Renal cortical epithelial cell (primary cell): ENCODE results near the gene TBC1D22A. TPM values are rescaled to one million over a fixed set of nuclear protein-coding genes. Genes with fewer than 3 reads are reported as not detected.

Experiments
- DNase-seq: peaks from one replicate; pipeline ENCODE4 v3.0.0-alpha.2; 2011; ENCODE audit warnings: low read depth
- total RNA-seq: library from RNA; depleted of rRNA; stranded (reverse); fragments of >200 nt; gene quantifications from 2 replicates; pipeline ENCODE4 v1.2.3, GENCODE V29; 2014

TBC1D22A gene
- total RNA-seq, 1 donor from 2014 or later = 20.0 TPM

DNA sequence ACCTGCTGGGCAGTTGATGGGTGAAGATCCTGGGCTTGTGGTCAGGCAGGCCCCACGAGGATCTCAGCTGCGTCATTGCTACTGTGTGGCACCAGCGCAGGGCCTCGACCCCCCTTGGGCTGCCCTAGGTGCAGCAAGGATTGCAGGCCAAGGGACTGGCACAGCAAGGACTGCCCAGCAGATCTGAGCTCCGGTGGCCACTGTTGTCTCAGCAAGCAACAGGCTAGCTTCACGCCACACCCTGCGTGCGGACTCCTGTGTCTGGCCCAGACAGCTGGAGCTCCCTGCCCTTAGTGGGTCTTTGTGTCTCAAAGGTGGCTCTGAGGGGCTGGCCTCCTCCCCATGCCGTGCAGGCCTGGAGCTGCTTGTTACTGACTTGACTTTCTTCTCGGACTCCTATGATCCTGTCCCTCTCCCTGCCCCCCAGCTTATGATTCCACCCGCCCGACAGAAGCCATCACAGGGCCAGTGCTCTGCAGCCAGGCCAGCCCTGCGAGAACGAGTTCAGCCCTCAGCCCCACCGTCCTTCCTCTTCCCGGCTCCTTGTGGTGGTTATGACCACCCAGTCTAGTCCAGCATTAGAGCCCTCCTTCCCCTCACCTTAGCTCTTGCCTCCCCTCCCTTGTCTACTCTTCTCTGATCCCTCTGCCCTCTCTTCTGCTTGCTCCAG, 295.6 kb downstream of the TBC1D22A start:
- DNase-seq = no peak

DNA sequence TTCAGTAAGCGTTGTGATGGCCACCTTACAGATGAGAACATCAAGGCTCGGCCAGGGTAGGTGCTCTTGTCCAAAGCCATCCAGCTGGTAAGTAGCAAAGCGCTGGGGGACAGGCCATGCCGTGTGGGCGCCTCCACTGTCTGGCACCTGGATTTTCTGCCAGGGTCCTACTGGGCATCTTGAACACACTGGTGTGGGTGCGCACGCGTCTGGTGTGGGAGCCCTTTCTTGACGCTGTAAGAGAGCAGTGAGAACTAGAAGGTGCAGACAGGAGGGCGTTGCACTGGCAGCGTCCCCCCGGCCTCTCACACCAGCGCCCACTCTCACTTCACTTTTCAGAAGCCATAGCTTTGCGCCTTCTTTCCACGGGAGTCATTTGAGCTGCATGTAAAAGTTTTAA, 296.6 kb downstream of the TBC1D22A start:
- no peak for DNase-seq

DNA sequence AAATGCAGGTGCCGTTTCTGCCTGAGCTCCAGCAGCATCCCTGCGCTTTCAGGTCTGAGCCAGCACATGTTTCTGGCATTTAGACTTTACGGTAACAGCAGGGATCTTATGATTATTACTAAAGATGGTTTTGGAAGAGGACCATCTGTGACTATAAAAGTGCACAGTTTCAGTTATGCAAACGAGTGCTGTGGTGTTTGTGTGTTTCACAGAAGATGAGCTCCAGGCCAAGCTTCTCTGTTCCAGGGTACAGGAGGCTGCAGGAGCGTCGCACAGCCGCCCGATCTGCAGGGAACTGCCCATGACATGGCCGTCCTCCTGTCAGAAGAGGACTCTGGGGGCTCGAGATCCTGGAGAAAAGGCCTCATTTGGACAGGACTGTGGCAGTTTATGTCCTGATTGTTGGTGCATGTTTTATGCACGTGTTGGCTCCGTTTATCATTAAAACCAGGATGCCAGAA, 297.3 kb downstream of the TBC1D22A start:
- no peak for DNase-seq

DNA sequence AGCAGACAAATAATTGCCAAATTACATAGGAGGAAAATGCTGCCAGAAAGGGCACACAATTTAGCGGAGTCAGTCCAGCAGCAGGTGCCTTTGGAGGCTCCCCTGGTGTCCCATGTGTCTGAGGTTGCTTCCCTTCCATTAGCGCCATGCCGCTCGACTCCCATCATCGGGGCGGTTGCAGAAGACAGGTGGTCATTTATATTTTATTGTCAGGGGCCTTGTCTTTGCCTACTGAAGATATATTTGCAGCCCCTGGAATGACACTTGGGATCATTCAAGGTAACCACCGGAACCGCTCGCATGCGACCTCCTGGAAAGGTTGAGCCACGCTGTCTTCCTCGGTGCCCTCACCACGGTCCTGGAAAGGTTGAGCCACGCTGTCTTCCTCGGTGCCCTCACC, 298.3 kb downstream of the TBC1D22A start:
- no peak for DNase-seq

DNA sequence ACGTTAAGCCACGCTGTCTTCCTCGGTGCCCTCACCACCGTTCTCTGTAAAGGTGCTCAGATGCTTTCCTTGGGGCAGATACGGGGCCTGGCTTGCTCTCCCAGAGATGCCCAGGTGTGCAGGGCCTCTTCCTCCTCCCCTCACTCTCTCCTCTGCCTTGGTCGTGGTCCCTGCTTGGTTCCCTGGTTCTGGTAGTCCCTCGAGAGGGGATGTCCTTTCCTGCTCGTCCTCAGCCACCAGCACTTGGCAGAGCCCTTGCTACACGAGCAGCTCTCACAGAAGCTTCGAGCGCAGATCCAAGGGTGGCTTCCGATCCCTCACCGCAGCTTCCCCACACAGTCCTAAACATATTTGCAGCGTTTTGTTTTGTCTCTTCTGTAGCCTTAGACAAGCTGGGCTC, 298.8 kb downstream of the TBC1D22A start:
- no peak for DNase-seq

DNA sequence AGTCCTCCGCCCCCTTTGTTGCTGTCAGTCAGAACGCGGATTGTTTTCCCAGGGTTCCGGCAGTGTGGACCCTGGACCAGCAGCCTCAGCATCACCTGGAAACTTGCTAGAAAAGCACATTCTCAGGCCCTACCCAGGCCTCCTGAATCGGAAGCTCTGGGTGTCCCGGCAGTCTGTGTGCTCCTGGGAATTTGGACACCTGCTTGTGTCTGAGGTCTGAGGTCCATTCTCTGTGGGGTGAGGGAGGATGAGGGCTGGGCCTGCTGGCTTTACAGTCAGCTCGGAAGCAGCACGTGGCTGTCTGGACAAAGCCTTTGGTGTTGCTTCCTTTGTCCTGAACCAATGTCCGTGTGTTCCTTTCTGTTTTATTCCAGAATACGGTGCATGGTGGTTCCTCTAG, 299.7 kb downstream of the TBC1D22A start:
- no peak for DNase-seq

DNA sequence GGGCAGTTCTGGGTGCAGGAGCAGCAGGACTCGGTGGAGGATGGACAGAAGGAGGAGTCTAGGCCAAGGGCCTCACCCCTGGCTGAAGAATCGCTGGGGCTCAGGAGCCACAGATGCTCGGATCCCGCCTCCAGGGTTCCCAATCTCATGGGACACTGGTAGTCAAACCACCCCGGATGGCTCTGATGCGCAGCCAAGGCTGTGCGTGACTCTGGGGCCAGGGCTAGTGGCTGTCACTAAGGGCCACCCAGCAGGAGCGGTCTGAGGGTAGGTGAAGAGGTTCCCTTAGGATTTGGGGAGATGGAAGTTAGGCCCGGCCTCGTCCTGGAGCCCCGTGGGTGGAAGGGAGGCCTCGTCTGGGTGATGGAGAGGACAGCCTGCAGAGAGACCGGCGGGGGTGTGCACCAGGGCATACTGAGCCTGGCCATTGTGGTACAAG, 300.6 kb downstream of the TBC1D22A start:
- no peak for DNase-seq

DNA sequence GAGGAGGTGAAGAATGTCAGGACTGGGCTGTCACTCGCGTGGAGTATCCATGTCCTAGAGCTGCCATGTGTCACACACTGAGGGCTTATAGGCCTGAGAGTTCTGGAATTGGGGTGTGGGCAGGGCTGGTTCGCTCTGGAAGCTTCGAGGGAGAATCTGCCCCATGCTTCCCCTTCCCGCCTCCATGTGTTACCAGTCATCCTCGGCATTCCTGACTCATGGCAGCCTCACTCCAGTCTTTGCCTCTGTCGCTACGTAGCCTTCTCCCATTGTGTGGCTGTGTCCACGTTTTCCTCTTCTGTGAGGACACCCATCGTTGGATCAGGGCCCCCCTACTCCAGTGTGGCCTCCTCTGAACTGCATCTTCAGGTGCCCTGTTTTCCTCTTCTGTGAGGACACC, 301.2 kb downstream of the TBC1D22A start:
- DNase-seq = no peak

DNA sequence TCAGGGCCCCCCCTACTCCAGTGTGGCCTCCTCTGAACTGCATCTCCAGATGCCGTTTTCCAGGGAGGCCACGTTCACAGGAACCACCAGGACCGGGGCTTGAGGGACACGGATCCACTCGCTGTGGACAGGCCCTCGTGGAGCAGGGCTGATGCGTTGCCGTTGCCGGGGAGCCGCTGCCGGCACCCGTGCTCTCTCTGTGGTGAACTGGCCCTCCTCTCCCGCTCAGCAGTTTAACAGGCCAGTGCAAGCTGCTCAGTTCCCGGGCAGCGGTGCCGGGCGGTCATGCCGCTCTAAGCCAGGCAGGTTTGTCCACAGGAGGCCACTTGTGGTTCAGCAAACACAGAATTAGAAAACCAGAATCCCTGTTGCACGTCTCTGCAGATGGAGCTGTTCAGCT, 301.6 kb downstream of the TBC1D22A start:
- no peak for DNase-seq

DNA sequence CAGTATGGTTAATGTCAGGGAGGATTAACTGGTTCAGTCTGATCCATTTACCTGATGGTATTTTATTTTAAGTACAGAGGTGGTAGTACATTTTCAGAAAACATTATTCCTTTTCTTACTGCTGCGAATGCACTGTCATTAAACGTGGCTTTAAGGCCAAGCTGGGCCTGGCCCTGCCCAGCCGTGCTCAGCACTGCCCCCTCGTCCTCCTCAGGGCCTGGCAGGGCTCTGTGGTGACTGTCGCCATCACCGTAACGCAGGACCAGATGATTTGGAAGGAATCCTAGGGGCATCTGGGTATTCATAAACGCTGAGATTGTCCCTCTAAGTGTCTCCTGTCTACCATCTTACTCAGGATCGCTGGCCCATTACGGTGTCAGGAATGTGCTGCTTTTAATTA, 302.0 kb downstream of the TBC1D22A start:
- no peak for DNase-seq

DNA sequence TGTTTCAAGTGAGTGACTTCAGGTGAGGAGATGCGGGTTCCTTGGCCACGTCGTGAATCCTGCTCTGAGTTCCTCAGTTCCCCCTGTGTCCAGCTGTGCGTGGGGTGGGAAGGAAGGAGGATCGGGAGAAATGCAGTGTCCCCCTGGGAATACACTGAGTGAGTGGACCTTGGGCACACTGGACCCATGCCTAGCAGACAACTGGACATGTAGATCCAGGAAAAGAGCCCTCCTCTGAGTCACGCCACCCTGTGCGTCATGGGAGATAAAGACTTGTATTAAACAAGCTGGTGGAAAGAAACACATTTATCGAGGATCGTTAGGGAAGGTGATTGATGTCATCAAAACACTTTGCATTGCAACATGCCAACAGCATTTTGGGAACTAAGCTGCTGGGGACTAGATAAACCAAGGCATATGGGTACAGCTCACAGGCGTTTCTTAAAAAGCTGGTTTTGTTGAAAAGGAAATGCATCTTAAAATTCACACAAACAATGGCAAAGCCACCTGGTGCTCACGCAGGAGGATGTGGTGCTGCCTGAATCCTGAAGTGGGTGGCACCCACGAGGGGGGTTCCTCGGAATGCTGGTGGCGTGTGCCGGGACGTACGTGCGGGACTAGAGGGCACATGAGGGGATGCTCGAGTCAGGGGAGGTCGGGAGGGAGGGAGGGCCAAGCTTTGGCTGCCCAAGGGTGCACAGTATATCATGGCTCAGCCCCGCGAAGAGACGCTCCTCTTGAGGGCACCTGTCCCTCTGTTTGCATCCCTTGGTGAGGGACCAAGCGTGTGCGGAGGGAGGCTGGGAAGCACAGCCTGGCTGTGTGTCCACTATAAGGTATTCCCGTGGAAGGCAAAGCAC, 303.5 kb downstream of the TBC1D22A start:
- DNase-seq = no peak

DNA sequence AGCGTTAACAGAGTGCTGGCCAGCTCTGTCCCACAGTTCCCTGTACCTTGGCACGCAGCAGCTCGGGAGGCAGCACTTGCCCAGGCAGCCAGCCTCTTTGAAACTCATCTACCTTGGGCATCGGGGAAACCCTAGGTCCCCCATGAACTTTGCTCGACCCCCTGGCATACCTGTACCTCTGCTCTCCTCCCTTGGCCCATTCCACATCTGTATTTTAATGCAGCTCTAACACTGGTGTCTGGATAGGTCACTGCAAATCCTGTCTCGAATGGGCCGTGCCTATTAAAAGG, 304.1 kb downstream of the TBC1D22A start:
- no peak for DNase-seq

DNA sequence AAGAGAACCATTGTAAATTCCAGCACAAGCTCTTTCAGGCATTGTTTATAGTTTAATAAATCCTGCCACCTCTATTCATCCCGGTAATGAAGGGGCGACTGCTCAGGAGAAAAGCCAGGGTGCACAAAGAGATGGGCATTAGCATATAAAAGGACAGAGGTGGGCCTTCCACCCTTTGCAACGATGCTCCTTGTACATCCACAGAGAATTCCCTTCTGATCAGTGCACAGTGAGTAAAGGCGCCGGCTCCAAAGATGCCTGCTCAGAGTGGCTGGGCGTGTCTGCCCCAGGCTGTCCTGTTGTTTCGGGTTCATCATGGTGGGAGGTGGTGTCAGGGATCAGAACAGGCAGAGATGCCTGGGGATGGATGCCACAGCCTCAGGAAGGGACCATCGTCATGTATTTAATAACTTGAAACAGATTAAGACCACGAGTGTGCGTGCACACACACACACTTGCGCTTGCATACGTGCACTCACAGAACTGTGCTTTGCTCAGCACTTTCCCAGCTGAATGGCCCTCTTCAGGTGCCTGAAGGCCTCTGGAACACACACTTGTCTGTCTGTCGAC, 305.0 kb downstream of the TBC1D22A start:
- DNase-seq = no peak

DNA sequence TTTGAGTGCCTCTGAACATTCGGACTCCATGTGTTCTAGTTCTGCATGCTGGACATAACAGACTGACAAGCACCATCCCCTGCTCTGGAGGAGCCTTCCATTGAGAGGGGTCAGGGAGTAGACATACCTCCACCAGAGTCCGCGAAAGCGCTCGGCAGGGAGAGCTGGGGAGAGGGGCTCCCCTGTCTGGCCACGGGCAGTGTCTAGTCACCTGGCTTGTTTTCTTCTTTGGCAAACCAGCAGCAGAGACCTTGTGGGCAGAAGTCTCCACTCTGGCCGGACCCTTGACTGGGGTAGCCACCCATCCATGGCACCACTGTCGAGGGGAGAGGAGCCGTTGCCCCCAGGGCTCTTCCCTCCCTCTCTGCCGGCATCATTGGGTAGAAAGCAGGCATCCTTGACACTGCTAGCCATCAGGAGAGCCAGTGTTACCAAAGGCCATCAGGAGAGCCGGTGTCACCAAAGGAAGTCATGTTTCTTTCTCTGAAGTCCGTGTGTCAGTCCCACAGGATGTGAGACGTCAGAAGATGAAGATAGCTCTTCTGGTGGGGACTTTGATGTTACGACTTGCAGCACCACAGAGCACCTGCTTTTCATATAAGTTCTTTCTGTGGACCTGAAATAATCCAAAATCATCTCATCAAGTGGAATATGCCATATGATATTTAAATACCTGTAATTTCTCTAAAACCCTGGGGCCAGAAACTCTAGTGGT, 305.6 kb downstream of the TBC1D22A start:
- no peak for DNase-seq

DNA sequence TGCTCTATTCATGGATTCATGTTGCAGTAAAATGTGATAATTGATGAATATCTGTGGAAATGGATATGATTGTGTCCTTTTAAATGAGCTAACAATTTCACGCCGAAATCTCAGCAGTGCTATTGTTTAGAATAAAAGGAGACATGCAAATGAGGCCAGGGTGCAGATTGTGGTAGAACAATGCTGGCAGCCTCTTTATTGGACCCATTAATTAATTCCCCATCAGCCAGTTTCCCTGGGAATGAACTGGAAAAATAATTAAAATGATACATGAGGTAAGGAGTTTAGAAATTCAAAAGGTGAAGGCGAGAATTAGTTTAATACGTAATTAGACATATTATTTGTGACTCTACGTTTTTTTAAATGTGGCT, 306.2 kb downstream of the TBC1D22A start:
- no peak for DNase-seq

DNA sequence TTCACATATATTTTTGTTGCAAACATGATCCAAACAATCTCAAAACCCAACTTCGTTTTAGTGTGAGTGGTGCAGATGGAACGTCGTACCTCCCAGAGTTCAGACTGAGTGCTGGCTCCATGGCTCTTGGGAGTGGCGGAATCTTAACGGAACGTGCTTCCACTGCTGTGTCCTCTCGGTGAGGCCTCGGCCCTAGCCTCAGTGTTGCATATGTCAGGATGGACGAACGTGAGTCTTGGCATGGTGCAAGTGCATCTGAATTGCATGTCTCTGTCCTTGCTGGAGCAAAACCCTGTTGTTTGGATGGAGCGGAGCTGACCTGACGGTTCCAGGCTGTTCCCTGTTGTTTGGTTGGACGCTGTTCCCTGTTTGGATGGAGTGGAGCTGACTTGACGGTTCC, 306.8 kb downstream of the TBC1D22A start:
- DNase-seq = no peak

DNA sequence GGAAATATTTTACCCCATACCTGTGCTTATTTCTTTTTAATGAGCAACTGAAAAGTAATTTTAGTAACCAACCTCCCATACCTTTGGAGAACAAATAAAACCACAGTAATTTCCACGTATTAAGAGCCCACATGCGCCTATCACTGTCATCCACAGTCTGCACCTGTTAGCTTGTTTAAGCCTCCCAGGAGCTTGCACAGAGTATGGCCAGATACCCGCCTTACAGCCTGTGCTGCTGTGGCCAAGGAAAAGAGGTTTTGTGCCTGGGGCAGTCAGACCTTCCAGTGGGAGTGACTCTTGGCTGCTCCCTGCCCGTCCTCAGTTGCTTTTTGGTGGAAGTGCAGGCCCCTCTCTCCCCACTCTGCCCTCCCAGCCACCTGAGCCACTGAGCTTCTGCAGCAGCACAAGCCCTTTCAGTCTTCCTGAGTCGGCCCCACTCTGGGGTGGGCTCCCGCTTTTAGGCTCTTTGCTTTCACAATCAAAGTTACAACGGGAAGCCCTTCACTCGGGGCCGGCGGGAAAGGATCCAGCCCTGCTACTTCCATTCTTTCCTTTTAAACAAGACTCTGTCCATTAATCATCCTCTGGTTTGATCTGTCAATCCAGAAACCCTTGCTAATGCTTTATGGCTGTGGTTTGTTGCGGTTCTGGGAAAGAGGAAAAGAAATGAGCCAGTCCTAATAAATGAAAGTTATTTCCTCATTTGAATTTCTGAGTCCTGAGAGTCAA, 308.8 kb downstream of the TBC1D22A start:
- DNase-seq = no peak

DNA sequence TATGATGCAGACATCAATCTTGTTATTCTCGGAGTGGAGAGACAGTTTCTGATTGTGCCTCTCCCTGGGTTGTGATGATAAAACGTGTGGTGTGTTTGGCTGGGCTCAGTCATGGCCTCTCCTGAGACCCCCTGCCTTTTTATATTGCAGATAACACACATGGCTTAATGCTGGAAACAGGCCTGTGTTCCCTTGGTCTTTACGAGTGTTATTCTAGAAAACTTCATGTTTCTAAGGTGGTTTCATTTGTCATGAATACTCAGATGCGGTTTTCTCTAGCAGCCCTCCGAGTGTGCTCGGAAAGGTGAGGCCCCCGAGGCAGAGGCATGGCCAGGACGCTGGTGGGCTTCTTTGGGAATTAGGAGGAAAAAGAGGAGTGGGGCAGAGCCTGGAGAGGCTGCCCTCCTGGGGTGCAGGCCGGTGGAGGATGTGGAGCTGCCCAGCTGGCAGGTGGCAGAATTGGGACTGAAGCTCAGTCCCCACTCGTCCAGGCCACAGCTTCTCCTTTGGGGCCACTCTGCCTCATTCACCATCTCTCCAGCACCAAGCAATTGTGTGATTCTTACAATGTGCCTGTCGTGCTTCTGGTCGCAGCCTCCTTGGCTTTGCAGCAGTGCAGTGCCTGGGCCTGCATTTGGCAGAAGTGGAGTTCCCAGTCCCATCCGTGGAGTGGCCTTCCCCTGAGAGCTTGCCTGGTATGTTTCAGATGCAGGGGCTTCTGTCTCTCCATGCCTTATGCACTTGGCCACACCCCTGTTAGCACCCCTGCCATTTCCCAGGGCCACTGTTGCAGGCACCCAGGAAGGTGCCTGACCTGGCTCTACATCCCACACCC, 309.6 kb downstream of the TBC1D22A start:
- no peak for DNase-seq

DNA sequence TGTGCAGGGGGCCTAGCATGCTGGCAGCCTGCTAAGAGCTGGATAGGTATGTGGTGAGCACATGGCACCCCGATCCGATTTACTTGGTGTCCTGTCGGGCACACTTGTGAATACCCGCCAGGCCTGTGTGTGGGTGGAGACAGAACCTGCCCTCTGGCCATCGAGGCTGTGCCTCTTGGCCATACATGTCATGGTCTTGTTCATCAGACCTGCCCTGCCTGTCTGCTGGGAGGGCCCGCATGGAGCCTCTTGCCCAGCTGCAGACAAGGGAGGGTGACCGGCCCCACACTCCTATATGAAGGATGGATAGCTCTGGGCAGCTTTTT, 310.2 kb downstream of the TBC1D22A start:
- DNase-seq = no peak

DNA sequence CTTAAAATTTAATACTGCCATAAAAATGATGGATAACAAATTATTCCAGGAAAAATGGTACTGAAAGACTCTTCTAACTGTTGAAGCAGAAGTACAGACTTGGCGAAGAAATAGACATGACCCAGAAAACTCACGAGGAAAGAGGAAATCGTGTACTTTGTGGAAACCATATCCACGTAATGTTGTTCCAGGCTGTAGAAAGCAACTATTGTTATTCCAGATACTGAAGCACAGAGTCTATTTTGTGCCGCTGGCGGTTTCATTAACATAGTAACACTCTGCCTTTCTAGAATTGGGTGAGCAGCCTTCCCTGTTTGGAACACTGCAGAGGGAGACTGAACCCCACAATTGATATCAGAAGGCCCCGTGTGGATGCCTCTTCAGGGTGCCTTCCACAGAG, 310.6 kb downstream of the TBC1D22A start:
- DNase-seq = no peak

DNA sequence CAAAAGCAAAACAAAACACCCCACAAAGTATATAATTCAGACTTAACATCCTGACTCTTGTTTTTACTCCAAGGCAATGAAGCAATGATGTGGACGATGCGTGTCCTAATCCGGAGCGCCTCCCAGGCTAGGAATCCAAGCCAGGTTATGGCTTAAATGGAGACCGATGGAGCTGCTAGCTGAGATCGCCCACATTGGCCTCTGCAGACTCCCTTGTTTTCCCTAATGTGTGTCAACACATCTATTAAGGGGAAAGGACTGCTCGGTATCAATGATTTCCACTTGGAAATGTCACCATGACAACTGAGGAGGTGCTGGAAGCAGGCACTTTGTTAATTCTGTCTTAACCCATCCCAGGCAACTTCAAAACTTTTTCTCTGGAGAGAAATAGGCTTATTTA, 311.7 kb downstream of the TBC1D22A start:
- DNase-seq = no peak
